Activated CD4-positive, alpha-beta T cell treated with anti-CD3 and anti-CD28 coated beads for 36 hours (primary cell): ENCODE results near the gene VIM. TPM values are rescaled to one million over a fixed set of nuclear protein-coding genes. Genes with fewer than 3 reads are reported as not detected.
A peak's percentile ranks its signal among the peaks of the same experiment; 100 is the strongest.

ENCODE experiments used
- ATAC-seq: fragments of 200-7000 bp; cut with Tn5 transposase; one replicate; pipeline ENCODE4 v1.10.0; 2021; ENCODE audit warnings: mild to moderate bottlenecking, moderate library complexity
- CTCF ChIA-PET: fragments of 350-600 bp; sonication (Branson Sonifier 250); formaldehyde crosslinking; loops from one replicate; lab custom pipeline; 2021; ENCODE audit warnings: antibody characterized with exemption; lab: Charles Lee
- POLR2A ChIA-PET: fragments of 350-600 bp; sonication (Branson Sonifier 250); formaldehyde crosslinking; loops from one replicate; lab custom pipeline; 2021; ENCODE audit warnings: antibody characterized with exemption, inconsistent platforms; lab: Charles Lee
- DNase-seq: peaks from one replicate; pipeline ENCODE4 v3.0.0-alpha.2; 2020
- H3K27ac Mint-ChIP-seq: one replicate; pipeline ENCODE4 v1.8.0; 2021; ENCODE audit warnings: mixed read lengths
- H3K27me3 Mint-ChIP-seq: one replicate; pipeline ENCODE4 v1.8.0; 2021; ENCODE audit warnings: mixed read lengths
- H3K36me3 Mint-ChIP-seq: one replicate; pipeline ENCODE4 v1.8.0; 2021; ENCODE audit warnings: low read depth, mixed read lengths
- H3K4me1 Mint-ChIP-seq: one replicate; pipeline ENCODE4 v1.8.0; 2021; ENCODE audit warnings: mixed read lengths
- H3K4me3 Mint-ChIP-seq: one replicate; pipeline ENCODE4 v1.8.0; 2021; ENCODE audit warnings: mild to moderate bottlenecking, moderate library complexity, mixed read lengths
- H3K9me3 Mint-ChIP-seq: one replicate; pipeline ENCODE4 v1.8.0; 2021; ENCODE audit warnings: low read depth, mixed read lengths
- intact Hi-C, 2 experiments: fragments of 100-400 bp; cut with DNase I in 1 of 2; cut with micrococcal nuclease in 1 of 2; formaldehyde crosslinking; loops; one replicate each; pipeline versions ENCODE4 v1.14.2 to v1.15.1; 2022 to 2024; cut with DNase I, micrococcal nuclease
- total RNA-seq, 2 experiments: library from RNA; stranded (reverse); gene quantifications; one replicate each; pipeline ENCODE4 v1.2.3, GENCODE V29; 2021

The VIM gene
- 100 to 1,000 TPM; 334 to 396 TPM for total RNA-seq

DNA sequence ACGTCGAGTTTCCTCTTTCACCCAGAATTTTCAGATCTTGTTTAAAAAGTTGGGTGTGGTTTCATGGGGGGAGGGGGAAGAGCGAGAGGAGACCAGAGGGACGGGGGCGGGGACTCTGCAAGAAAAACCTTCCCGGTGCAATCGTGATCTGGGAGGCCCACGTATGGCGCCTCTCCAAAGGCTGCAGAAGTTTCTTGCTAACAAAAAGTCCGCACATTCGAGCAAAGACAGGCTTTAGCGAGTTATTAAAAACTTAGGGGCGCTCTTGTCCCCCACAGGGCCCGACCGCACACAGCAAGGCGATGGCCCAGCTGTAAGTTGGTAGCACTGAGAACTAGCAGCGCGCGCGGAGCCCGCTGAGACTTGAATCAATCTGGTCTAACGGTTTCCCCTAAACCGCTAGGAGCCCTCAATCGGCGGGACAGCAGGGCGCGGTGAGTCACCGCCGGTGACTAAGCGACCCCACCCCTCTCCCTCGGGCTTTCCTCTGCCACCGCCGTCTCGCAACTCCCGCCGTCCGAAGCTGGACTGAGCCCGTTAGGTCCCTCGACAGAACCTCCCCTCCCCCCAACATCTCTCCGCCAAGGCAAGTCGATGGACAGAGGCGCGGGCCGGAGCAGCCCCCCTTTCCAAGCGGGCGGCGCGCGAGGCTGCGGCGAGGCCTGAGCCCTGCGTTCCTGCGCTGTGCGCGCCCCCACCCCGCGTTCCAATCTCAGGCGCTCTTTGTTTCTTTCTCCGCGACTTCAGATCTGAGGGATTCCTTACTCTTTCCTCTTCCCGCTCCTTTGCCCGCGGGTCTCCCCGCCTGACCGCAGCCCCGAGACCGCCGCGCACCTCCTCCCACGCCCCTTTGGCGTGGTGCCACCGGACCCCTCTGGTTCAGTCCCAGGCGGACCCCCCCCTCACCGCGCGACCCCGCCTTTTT is at the start of gene VIM:
VIM (plus strand) TSS at position 151 of the 925 bp plus-strand sequence. CDS start 1,182 bp downstream, outside the sequence.
- intact Hi-C loops: loop anchor here (1.0 to 5.0 kb wide), 7 partner anchors 22 to 791 kb away; partner anchors contain the start of genes PTER (in 1 of the 2) and TRDMT1 (in 1 of the 2)
- Mint-ChIP-seq H3K4me3 (peak within 1 kb of the TSS; percentile 82), H3K4me1 (peaks cover 42% of the 10 kb centered on the region), H3K36me3 (peaks cover 24% of the 10 kb centered on the region), H3K27ac (peak within 1 kb of the TSS; percentile 90), H3K9me3 (no peaks in the 10 kb centered on the region), H3K27me3 (peaks cover 1% of the 10 kb centered on the region)
- DNase-seq (peak; percentile 93), ATAC-seq (peak; percentile 47)
- ChIA-PET CTCF (interaction anchor here (0.6 to 2.8 kb wide), 11 partner anchors 9 to 404 kb away, joined by 3 to 18 read pairs (median 4); partner anchors contain the start of gene TRDMT1), POLR2A (interaction anchor here (0.6 to 2.8 kb wide), 4 partner anchors 27 to 336 kb away, joined by 3 to 13 read pairs (median 5); partner anchors contain the start of gene TRDMT1)

DNA sequence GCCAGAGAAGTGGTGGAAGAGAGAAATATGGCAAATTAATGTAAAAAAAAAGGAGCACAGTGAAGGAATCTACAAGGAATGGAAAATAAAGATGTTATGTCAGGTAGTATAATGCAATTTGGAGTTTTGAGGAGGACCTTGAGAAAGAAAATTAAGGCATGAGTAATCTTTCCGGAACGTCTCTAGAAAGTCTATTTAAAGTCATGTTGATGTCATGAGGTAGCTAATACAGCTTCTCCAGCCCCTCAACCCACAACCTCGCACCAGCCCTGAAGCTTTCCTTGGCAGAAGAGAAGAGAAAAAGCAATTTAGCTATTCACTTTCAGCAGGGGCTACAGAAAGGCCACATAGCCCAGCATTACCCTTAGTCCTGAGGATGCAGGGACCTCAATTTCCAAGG is 49.0 kb upstream of the VIM start:
- Mint-ChIP-seq H3K36me3 (no peaks in the 10 kb centered on the region), H3K27ac (no peak overlapping the region), H3K27me3 (no peaks in the 10 kb centered on the region), H3K4me1 (peaks cover 24% of the 10 kb centered on the region), H3K4me3 (no peak overlapping the region), H3K9me3 (no peaks in the 10 kb centered on the region)
- ChIA-PET CTCF (interaction anchor here (0.6 to 1.8 kb wide), 3 partner anchors 8 to 70 kb away, joined by 3 to 4 read pairs (median 3); no protein-coding TSS in a partner anchor), POLR2A (no interaction called here)
- ATAC-seq (no peak), DNase-seq (no peak)
- intact Hi-C loops: loop anchor here in 1 of 2 experiments (5.0 kb wide), 2 partner anchors 287 to 337 kb away; no protein-coding TSS in a partner anchor

DNA sequence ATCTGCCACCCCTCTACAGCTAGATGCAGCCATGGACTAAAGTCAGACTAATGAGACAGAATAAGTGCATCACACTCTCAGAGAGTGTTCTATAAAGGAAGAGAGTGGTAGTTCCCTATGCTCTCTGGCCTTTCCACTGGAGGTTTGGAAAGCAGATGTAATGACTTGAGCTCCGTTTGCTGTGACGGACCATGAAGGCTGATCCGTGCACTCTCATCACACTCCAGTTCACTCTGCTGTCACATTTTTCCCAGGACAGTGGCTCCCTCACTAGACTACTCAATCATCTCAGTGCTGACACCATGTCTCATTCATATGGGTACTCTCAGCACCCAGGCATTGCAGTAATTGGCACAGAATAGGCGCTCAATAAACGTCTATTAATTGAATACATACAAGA is 46.9 kb upstream of the VIM start:
- H3K27me3 Mint-ChIP-seq: no peaks in the 10 kb centered on the region
- POLR2A ChIA-PET: no interaction called here
- no peaks in the 10 kb centered on the region for H3K9me3 Mint-ChIP-seq
- CTCF ChIA-PET: no interaction called here
- H3K36me3 Mint-ChIP-seq: no peaks in the 10 kb centered on the region
- no peak overlapping the region for H3K4me3 Mint-ChIP-seq
- ATAC-seq (no peak), DNase-seq (no peak)
- intact Hi-C loops: no loop called here
- no peak overlapping the region for H3K27ac Mint-ChIP-seq
- peaks cover 14% of the 10 kb centered on the region for H3K4me1 Mint-ChIP-seq

DNA sequence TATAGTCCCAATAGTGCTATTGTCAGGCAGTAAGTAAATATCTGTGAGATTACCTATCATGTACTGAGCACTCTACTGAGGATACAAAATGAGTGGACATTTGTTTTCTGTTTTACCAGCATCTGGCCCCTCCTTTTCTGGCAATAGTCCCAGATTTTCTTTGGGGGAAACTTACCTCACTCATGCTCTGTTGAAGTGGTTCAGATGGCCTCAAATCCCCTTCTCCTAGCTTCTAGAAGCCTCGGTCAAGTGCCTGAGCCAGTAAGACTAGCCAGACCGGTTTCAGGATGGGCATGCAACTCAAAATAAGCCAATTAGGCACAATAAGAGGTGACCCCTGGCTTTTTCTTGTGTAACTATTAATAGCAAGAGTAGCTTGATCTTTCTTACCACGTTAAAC is 46.3 kb upstream of the VIM start:
- Mint-ChIP-seq H3K9me3 (no peaks in the 10 kb centered on the region), H3K27ac (no peak overlapping the region), H3K4me1 (peaks cover 11% of the 10 kb centered on the region), H3K36me3 (no peaks in the 10 kb centered on the region), H3K4me3 (no peak overlapping the region), H3K27me3 (no peaks in the 10 kb centered on the region)
- no peak for DNase-seq
- ChIA-PET CTCF (interaction anchor here (0.6 to 1.3 kb wide), 4 partner anchors 9 to 353 kb away, joined by 3 to 6 read pairs (median 5); no protein-coding TSS in a partner anchor), POLR2A (no interaction called here)
- no peak for ATAC-seq
- intact Hi-C loops: no loop called here

DNA sequence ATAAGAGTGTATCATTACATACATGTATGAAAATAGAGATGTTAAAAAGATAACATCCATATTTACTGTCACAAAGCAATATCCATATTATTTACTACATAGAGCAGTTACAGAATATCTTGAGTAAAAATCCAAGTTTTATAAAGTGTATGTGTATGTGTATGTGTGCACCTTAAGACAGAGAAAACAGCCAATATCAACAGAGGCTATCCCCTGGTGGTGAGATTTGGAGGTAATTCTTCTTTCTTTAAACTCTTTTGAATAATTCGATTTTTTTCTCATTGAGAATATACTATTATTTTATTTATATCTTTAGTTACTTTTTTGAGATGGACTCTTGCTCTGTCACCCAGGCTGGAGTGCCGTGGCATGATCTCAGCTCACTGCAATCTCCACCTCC is 44.9 kb upstream of the VIM start:
- H3K36me3 Mint-ChIP-seq: no peaks in the 10 kb centered on the region
- POLR2A ChIA-PET: no interaction called here
- DNase-seq: no peak
- peaks cover 4% of the 10 kb centered on the region for H3K4me1 Mint-ChIP-seq
- CTCF ChIA-PET: interaction anchor here (1.1 to 2.3 kb wide), 6 partner anchors 8 to 334 kb away, joined by 3 to 6 read pairs (median 4); no protein-coding TSS in a partner anchor
- no peaks in the 10 kb centered on the region for H3K27me3 Mint-ChIP-seq
- ATAC-seq: no peak
- H3K4me3 Mint-ChIP-seq: no peak overlapping the region
- intact Hi-C loops: no loop called here
- no peak overlapping the region for H3K27ac Mint-ChIP-seq
- no peaks in the 10 kb centered on the region for H3K9me3 Mint-ChIP-seq

DNA sequence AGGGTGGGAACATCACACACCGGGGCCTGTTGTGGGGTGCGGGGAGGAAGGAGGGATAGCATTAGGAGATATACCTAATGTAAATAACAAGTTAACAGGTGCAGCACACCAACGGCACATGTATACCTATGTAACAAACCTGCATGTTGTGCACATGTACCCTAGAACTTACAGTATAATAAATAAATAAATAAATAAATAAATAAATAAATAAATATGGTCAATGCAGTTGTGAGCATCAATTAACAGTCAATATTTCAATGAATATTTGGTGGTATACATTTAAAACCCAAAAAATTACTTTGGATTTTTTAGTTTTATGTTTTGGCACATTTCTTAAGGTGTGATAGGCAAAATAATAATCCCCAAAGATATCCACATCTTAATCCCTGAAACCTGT is 42.2 kb upstream of the VIM start:
- DNase-seq: no peak
- Mint-ChIP-seq H3K27ac (no peak overlapping the region), H3K36me3 (no peaks in the 10 kb centered on the region), H3K27me3 (no peaks in the 10 kb centered on the region), H3K4me3 (no peak overlapping the region), H3K9me3 (no peaks in the 10 kb centered on the region), H3K4me1 (peaks cover 7% of the 10 kb centered on the region)
- ChIA-PET CTCF (interaction anchor here (1.2 kb wide), 1 partner anchor 11 kb away, joined by 5 read pairs; no protein-coding TSS in a partner anchor), POLR2A (no interaction called here)
- no peak for ATAC-seq
- intact Hi-C loops: no loop called here

DNA sequence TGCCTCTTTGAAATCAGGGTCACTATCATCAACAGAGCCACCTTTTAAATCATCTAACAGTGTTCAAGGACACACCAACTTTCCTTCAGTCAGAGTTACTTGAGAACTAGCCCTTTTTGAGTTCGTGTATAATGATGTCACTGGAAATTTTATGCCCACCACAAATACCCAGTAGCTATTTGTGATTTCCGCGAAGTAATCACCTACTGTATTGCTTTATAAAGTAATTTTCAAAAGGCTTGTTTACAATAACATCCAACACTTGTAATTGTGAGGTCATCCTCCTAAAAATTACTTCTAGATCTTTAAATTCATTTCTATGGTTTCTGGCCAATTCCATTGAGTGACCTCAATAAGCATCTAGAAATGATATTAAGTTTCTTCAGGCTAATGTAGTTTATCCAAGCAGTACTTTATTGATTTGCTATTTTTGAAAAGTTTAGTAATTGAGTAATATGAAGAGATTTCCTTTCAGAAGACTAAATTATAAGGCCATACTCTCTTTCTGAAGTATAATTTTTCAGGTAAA is 39.3 kb upstream of the VIM start:
- ChIA-PET POLR2A (no interaction called here), CTCF (interaction anchor here (1.7 kb wide), 1 partner anchor 10 kb away, joined by 5 read pairs; no protein-coding TSS in a partner anchor)
- intact Hi-C loops: no loop called here
- H3K27ac Mint-ChIP-seq: no peak overlapping the region
- DNase-seq (no peak), ATAC-seq (no peak)
- H3K27me3 Mint-ChIP-seq: no peaks in the 10 kb centered on the region
- no peaks in the 10 kb centered on the region for H3K36me3 Mint-ChIP-seq
- H3K4me1 Mint-ChIP-seq: peaks cover 3% of the 10 kb centered on the region
- H3K4me3 Mint-ChIP-seq: no peak overlapping the region
- no peaks in the 10 kb centered on the region for H3K9me3 Mint-ChIP-seq

DNA sequence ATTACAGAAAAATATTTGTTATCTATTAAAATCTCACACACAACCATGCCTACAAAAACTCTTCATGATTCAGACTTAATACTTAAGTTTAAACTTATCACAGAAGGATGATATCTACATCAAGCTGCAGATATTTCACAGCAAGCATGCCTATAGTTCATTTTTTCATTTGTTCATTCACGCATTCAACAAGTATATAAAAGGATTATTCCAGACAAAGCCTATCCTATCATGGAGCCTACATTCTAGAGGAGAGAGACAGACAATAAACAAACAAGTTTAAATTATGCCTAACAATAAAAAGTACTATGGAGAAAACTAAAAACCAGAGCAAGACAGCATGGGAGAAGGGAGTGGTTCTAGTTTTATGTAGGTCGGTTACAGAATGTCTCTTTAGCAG is 37.4 kb upstream of the VIM start:
- ATAC-seq (no peak), DNase-seq (no peak)
- POLR2A ChIA-PET: interaction anchor here (0.6 kb wide), 1 partner anchor 327 kb away, joined by 3 read pairs; no protein-coding TSS in a partner anchor
- Mint-ChIP-seq H3K36me3 (no peaks in the 10 kb centered on the region), H3K27me3 (no peaks in the 10 kb centered on the region), H3K9me3 (no peaks in the 10 kb centered on the region), H3K4me3 (no peak overlapping the region), H3K4me1 (peaks cover 3% of the 10 kb centered on the region), H3K27ac (no peak overlapping the region)
- intact Hi-C loops: no loop called here
- CTCF ChIA-PET: interaction anchor here (0.9 to 1.4 kb wide), 2 partner anchors 8 to 46 kb away, joined by 5 to 6 read pairs; no protein-coding TSS in a partner anchor

DNA sequence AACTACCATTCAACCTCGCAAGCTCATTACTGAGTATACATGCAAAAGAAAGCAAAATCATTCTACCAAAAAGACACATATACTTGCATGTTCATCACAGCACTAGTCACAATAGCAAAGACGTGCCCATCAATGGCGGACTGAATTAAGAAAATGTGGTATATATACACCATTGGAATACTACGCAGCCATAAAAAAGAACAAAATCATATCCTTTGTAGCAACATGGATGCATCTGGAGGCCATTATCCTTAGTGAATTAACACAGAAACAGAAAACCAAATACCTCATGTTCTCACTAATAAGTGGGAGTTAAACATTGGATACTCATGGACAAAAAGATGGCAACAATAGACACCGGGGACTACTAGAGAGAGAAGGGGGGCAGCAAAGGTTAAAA is 33.0 kb upstream of the VIM start:
- peaks cover 15% of the 10 kb centered on the region for H3K4me1 Mint-ChIP-seq
- H3K9me3 Mint-ChIP-seq: no peaks in the 10 kb centered on the region
- no peak for DNase-seq
- intact Hi-C loops: no loop called here
- ChIA-PET POLR2A (no interaction called here), CTCF (no interaction called here)
- no peaks in the 10 kb centered on the region for H3K36me3 Mint-ChIP-seq
- no peak overlapping the region for H3K4me3 Mint-ChIP-seq
- no peak overlapping the region for H3K27ac Mint-ChIP-seq
- ATAC-seq: no peak
- no peaks in the 10 kb centered on the region for H3K27me3 Mint-ChIP-seq

DNA sequence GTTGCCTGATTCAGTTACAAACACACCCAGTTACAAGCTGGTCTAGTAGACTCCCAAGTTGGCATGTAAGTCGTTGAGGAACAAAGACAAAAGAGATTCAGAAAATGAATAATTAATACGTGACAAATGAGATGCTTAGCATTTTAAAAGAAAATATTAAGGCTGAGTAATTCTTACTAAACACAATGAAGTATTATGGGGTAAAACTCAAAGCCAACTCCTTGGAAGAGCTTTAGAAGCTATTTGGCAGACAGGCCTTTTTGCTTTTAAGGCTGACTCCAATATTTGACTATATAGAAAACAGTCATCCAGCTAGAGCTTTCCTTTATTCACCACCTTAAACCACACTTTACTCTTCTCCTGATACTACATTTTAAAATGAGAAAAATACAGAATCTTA is 32.0 kb upstream of the VIM start:
- H3K4me1 Mint-ChIP-seq: peaks cover 15% of the 10 kb centered on the region
- ChIA-PET CTCF (interaction anchor here (0.7 to 1.2 kb wide), 2 partner anchors 9 to 17 kb away, joined by 3 to 4 read pairs; no protein-coding TSS in a partner anchor), POLR2A (interaction anchor here (1.4 kb wide), 1 partner anchor 10 kb away, joined by 4 read pairs; no protein-coding TSS in a partner anchor)
- H3K36me3 Mint-ChIP-seq: no peaks in the 10 kb centered on the region
- ATAC-seq (no peak), DNase-seq (no peak)
- H3K27ac Mint-ChIP-seq: no peak overlapping the region
- no peak overlapping the region for H3K4me3 Mint-ChIP-seq
- H3K9me3 Mint-ChIP-seq: no peaks in the 10 kb centered on the region
- intact Hi-C loops: no loop called here
- no peaks in the 10 kb centered on the region for H3K27me3 Mint-ChIP-seq

DNA sequence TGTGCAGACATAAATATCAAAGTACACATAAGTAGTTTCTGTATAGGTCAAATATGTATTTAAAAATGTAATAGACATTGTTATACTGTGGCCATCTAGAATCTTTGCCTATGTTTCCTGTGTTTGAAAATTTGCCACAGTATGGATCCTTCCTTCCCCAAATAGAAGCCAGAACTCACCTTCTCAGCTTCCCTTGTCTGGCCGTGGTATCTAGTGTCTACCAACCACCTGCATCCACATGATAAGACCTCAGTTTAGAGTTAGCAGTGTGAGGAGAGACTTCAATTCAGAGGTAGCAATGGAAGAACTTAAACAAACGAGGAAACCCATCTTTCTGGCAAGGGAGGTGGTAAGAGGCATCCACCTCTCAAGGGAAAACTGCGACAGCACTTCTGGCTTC is 31.5 kb upstream of the VIM start:
- intact Hi-C loops: no loop called here
- H3K4me1 Mint-ChIP-seq: peaks cover 15% of the 10 kb centered on the region
- no peak overlapping the region for H3K4me3 Mint-ChIP-seq
- no peak for ATAC-seq
- no peaks in the 10 kb centered on the region for H3K9me3 Mint-ChIP-seq
- no peak overlapping the region for H3K27ac Mint-ChIP-seq
- H3K36me3 Mint-ChIP-seq: no peaks in the 10 kb centered on the region
- CTCF ChIA-PET: interaction anchor here (1.2 kb wide), 1 partner anchor 18 kb away, joined by 4 read pairs; no protein-coding TSS in a partner anchor
- POLR2A ChIA-PET: interaction anchor here (1.4 kb wide), 1 partner anchor 10 kb away, joined by 4 read pairs; no protein-coding TSS in a partner anchor
- H3K27me3 Mint-ChIP-seq: no peaks in the 10 kb centered on the region
- no peak for DNase-seq
